ENCODE measurements around the gene CECR2.

The CECR2 gene

DNA sequence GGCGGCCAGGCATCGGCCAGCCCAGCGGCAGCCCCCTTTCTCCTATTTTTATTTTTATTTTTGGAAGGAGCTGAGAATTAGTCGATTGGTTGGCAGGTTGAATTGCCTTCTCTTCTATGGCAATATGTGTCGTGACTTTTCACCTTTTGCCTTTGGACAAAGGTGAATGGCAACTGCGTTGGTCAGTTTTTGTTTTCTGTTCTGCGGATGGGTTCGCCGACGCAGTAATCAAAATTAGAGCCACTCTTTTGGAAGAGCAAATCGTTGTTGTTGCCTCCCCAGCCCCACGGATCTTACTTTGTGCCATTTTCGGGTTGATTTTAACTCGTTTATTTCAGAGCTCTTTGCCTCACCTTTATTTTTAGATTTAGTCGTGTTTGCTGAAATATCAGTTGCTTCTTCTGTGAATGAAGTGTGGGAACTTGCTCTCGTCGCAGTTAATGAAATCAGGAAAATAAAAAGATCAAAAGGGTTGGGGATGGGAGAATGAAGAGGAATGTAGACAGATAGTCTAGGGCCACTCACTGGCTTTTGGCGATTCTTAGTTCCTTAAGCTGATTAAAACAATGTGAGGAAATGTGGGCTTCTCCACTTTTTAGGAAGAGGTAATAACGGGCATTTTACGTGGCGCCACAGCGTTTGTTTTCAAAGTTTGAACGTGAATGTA, 1.6 kb downstream of the CECR2 start:
- TF ChIP-seq CTCF (IDR thresholded peaks at IDR 0.05; ENCODE audit: control insufficient read depth, extremely low read depth, insufficient read depth): no peak
- no peak for DNase-seq (ENCODE audit: low read depth)
- H3K4me3 ChIP-seq (ENCODE audit: low read depth, low read length): no peak overlapping the region; the same call in 1 of the 2 replicates

DNA sequence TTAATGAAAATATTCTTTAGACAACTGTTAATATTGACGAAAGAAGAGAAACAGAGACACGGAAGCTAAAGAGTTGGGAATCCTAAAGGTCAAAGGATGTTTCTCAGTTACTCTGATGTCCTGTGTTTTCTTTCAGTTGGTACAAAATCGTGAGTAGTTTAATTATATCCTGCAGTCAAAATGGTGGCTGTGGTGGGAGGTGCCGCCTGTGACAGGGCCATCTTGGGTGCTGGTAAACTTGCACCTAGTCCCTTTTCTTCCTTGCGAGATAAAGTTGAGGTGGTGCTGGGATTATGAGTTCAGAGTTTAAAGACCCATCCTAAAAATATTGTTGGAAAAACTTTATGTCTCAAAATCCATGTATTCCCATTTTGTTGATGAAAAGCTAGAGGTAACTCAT, 2.2 kb downstream of the CECR2 start:
- H3K4me3 ChIP-seq (ENCODE audit: low read depth, low read length): no peak overlapping the region
- no peak for DNase-seq (ENCODE audit: low read depth)
- no peak for TF ChIP-seq CTCF (IDR thresholded peaks at IDR 0.05; ENCODE audit: control insufficient read depth, extremely low read depth, insufficient read depth)

GRCh38 chr22:17373855-17374254, 4.6 kb downstream of the CECR2 start:
- TF ChIP-seq CTCF (IDR thresholded peaks at IDR 0.05; ENCODE audit: control insufficient read depth, extremely low read depth, insufficient read depth): no peak
- H3K4me3 ChIP-seq (ENCODE audit: low read depth, low read length): no peak overlapping the region
- DNase-seq (ENCODE audit: low read depth): no peak

DNA sequence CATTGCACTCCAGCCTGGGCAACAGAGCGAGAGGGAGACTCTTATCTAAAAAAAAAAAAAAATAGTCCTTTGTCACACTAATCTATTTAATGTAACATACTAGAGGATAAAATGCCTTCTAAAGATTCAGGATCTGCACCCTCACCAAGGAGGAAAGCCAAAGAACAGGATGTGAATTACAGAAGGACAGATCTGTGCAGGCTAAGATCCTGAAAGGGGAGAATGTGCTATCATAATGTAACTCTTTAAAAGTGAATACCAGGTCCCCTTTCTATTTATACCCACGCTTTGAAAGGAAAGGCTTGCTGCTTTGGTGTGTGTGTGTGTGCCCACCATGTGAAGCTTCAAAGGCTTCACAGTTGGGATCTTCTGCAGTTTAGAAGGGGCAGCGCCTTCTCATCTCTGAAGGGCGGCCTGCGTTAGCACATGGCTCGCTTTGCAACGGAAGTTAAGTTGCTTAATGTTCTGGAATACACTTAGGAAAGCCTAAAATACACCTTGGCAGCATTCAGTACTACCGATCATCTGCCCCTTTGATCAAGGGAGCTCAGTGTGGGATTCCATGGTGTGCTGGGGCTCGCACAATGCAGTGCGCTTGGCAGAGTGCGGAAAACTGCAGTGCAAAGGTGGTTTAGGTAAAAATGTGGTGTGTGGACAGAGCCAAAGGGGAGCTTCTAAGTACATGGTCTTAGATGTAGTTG, 6.8 kb downstream of the CECR2 start:
- no peak overlapping the region for H3K4me3 ChIP-seq (ENCODE audit: low read depth, low read length)
- no peak for TF ChIP-seq CTCF (IDR thresholded peaks at IDR 0.05; ENCODE audit: control insufficient read depth, extremely low read depth, insufficient read depth)
- no peak for DNase-seq (ENCODE audit: low read depth)

- no peak for TF ChIP-seq CTCF (IDR thresholded peaks at IDR 0.05; ENCODE audit: control insufficient read depth, extremely low read depth, insufficient read depth)
- H3K4me3 ChIP-seq (ENCODE audit: low read depth, low read length): no peak overlapping the region
- no peak for DNase-seq (ENCODE audit: low read depth)
These were observed 7.7 kb downstream of the CECR2 start for GRCh38 chr22:17376950-17377349.

- no peak for TF ChIP-seq CTCF (IDR thresholded peaks at IDR 0.05; ENCODE audit: control insufficient read depth, extremely low read depth, insufficient read depth)
- no peak for DNase-seq (ENCODE audit: low read depth)
- H3K4me3 ChIP-seq (ENCODE audit: low read depth, low read length): no peak overlapping the region
These were observed 10.7 kb downstream of the CECR2 start for GRCh38 chr22:17379944-17380343.

Measured in LNCaP clone FGC (cell line).